Keratinocyte (primary cell): Measurements from ENCODE around the gene CFAP61. TPM values are rescaled to one million over a fixed set of nuclear protein-coding genes. Genes with fewer than 3 reads are reported as not detected.

Experiments
- DNase-seq: peaks from one replicate; pipeline ENCODE4 v3.0.0-alpha.2; 2011; ENCODE audit warnings: low read depth, missing footprints, low spot score
- FAIRE-seq: peaks from 2 replicates; lab custom pipeline; 2011; peaks lifted over from hg19 to GRCh38; lab: Jason Lieb, UNC
- H2AFZ ChIP-seq: 2 replicates; pipeline ENCODE4 v1.6.0; 2012; ENCODE audit warnings: low read length, control low read depth, inconsistent platforms; ENCODE audit not compliant: control insufficient read depth
- H3K27ac ChIP-seq: 2 replicates; pipeline ENCODE4 v1.5.1; 2011; ENCODE audit warnings: low read length; ENCODE audit not compliant: control insufficient read depth, insufficient read depth
- H3K27me3 ChIP-seq: 3 replicates; pipeline ENCODE4 v1.6.0; 2011; ENCODE audit warnings: low read length; ENCODE audit not compliant: control insufficient read depth, insufficient read depth; ENCODE audit errors: extremely low read depth
- H3K36me3 ChIP-seq, 2 experiments: 2 replicates in 1 of 2; 3 replicates in 1 of 2; pipeline ENCODE4 v1.5.1; 2011; ENCODE audit warnings: low read length in 2 of 2, mild to moderate bottlenecking in 1 of 2; ENCODE audit not compliant: control insufficient read depth in 2 of 2, insufficient read depth in 2 of 2; ENCODE audit errors: extremely low read depth in 1 of 2
- H3K4me1 ChIP-seq: 3 replicates; pipeline ENCODE4 v1.5.1; 2011; ENCODE audit warnings: low read length; ENCODE audit not compliant: control insufficient read depth, insufficient read depth; ENCODE audit errors: extremely low read depth
- H3K4me2 ChIP-seq: 3 replicates; pipeline ENCODE4 v1.6.0; 2011; ENCODE audit warnings: low read depth, low read length; ENCODE audit not compliant: control insufficient read depth, insufficient read depth; ENCODE audit errors: extremely low read depth
- H3K4me3 ChIP-seq, 3 experiments: fragments of 200-600 bp in 1 of 3; sonication (generic) in 1 of 3; 2 replicates in 2 of 3; 3 replicates in 1 of 3; pipeline ENCODE4 v1.5.1; 2011 to 2016; ENCODE audit warnings: low read length in 3 of 3, mild to moderate bottlenecking in 3 of 3, control low read depth in 2 of 3, inconsistent platforms in 1 of 3, low read depth in 1 of 3, mixed read lengths in 1 of 3, mixed run types in 1 of 3, moderate library complexity in 1 of 3; ENCODE audit not compliant: control insufficient read depth in 2 of 3, insufficient read depth in 2 of 3; ENCODE audit errors: extremely low read depth in 1 of 3
- H3K79me2 ChIP-seq: 2 replicates; pipeline ENCODE4 v1.6.0; 2012; ENCODE audit warnings: low read length; ENCODE audit not compliant: control insufficient read depth, insufficient read depth
- H3K9ac ChIP-seq: 3 replicates; pipeline ENCODE4 v1.6.0; 2011; ENCODE audit warnings: low read length; ENCODE audit not compliant: control insufficient read depth, insufficient read depth; ENCODE audit errors: extremely low read depth
- H3K9me1 ChIP-seq: 3 replicates; pipeline ENCODE4 v1.6.0; 2011; ENCODE audit warnings: low read length; ENCODE audit not compliant: control insufficient read depth, insufficient read depth; ENCODE audit errors: extremely low read depth
- H3K9me3 ChIP-seq: 2 replicates; pipeline ENCODE4 v1.5.1; 2012; ENCODE audit warnings: low read depth, low read length; ENCODE audit not compliant: control insufficient read depth
- H4K20me1 ChIP-seq: 3 replicates; pipeline ENCODE4 v1.6.0; 2011; ENCODE audit warnings: low read length; ENCODE audit not compliant: control insufficient read depth, insufficient read depth; ENCODE audit errors: extremely low read depth
- EZH2 ChIP-seq: IDR thresholded peaks from one replicate; pipeline ENCODE4 v1.6.1; 2012; ENCODE audit warnings: inconsistent platforms, mild to moderate bottlenecking, low read length, moderate library complexity
- dilution Hi-C: fragments of 300-500 bp; cut with MboI; formaldehyde crosslinking; loops from one replicate; pipeline ENCODE4 v1.7.0; 2020; ENCODE audit warnings: low sequenced_read_pairs; ENCODE audit not compliant: extremely low pct_ligation_motif_present
- polyA plus RNA-seq, 5 experiments: library from polyadenylated mRNA; depleted of rRNA in 3 of 5; stranded (reverse) in 3 of 5; stranded (forward) in 1 of 5; unstranded in 1 of 5; fragments of >200 nt; gene quantifications; 1 replicate in 1 of 5; 2 replicates in 3 of 5; 3 replicates in 1 of 5; pipeline versions ENCODE4 v1.2.1 to v1.2.3, GENCODE V29; 2011 to 2012; ENCODE audit warnings: missing spikeins in 2 of 5, low read depth in 1 of 5, low replicate concordance in 1 of 5
- TF ChIP-seq, protein P1 (sequence below), 3 experiments: IDR thresholded peaks in 1 of 3; conservative IDR thresholded peaks in 1 of 3; optimal IDR thresholded peaks in 1 of 3; 2 replicates in 2 of 3; 3 replicates in 1 of 3; pipeline versions ENCODE3 to v1.5.1; 2011; ENCODE audit warnings: low read length in 3 of 3, mild to moderate bottlenecking in 3 of 3, moderate library complexity in 2 of 3, control low read depth in 1 of 3, inconsistent platforms in 1 of 3; ENCODE audit not compliant: insufficient read depth in 2 of 3; ENCODE audit errors: extremely low read depth in 1 of 3

The CFAP61 gene
- polyA plus RNA-seq, 1 donor (not counting 4 experiments of a cell fraction or from before 2014, with no cell fraction given): 0.25 TPM

DNA sequence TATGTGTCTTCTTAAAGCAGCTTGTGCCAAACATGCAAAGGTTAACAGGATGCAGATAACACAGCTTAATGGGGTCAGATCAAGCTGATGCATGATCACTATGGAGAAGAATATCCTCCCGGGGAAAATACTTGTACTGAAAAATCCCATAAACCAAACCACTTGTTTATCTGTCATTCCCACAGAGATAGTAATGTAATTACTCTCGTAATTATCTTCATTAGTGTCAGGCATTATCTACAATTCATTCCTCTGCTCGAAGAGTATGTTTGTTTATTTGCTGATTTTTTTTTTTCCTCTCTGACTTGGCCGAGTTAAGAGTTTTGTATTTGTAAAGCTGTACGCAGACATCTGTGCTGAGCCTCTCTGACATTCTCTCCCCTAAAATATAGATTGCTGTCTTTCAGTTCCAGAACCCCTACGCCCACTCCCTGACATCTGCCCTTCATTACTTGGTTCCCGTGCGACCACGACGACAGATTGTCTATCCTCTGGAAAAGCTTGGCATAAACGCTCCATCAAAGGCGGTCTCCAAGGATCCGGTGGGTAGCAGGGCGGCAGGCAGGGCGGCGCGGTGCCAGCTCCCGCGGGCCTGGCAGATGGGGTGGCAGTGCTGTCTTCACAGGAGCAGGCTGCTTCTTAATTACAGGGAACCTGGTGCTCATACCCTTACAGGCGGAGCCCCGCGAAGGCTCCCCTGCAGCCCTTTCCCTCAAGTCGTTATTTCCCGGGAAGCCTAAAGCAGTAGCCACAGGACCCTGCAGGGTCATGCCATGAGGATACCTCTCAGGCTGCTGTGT lies 147.2 kb downstream of the CFAP61 start:
- Histone ChIP-seq H3K36me3 (no peaks in the 10 kb centered on the region), H2AFZ (no peak overlapping the region), H3K79me2 (no peaks in the 10 kb centered on the region), H3K9me1 (no peaks in the 10 kb centered on the region), H3K4me3 (no peak overlapping the region), H3K27me3 (peaks cover 4% of the 10 kb centered on the region), H3K4me1 (no peaks in the 10 kb centered on the region), H3K9me3 (no peaks in the 10 kb centered on the region), H3K4me2 (no peak overlapping the region), H3K9ac (no peak overlapping the region), H3K27ac (no peak overlapping the region), H4K20me1 (no peaks in the 10 kb centered on the region)
- dilution Hi-C loops: no loop called here
- FAIRE-seq (no peak), DNase-seq (no peak)
- no peak for TF ChIP-seq EZH2
- TF ChIP-seq, protein P1, sequence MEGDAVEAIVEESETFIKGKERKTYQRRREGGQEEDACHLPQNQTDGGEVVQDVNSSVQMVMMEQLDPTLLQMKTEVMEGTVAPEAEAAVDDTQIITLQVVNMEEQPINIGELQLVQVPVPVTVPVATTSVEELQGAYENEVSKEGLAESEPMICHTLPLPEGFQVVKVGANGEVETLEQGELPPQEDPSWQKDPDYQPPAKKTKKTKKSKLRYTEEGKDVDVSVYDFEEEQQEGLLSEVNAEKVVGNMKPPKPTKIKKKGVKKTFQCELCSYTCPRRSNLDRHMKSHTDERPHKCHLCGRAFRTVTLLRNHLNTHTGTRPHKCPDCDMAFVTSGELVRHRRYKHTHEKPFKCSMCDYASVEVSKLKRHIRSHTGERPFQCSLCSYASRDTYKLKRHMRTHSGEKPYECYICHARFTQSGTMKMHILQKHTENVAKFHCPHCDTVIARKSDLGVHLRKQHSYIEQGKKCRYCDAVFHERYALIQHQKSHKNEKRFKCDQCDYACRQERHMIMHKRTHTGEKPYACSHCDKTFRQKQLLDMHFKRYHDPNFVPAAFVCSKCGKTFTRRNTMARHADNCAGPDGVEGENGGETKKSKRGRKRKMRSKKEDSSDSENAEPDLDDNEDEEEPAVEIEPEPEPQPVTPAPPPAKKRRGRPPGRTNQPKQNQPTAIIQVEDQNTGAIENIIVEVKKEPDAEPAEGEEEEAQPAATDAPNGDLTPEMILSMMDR (optimal IDR thresholded peaks at IDR 0.05 in 1 of 3, IDR thresholded peaks at IDR 0.05 in 1 of 3, conservative IDR thresholded peaks at IDR 0.05 in 1 of 3; ENCODE audit: extremely low read depth in 1 of 3, insufficient read depth in 2 of 3, low read length in 3 of 3): no peak

DNA sequence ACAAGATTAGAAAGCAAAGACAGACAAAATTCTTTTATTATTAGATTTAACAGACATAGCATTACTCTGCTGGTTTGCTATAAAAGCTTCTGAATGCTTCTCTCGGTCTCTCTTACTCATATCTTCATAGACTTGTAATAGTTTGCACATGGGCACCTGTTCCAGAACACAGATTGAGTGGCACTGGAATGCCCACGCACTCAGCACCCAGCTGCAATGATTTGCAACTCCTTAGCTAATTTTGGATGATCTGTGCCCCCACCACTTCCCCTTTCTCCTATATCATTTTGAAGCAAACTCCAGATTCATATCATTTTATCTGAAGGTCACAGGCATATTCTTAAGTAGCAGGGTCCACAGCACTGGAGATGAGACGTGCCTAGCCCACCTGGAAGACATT lies 148.8 kb downstream of the CFAP61 start:
- DNase-seq (no peak), FAIRE-seq (no peak)
- H4K20me1 ChIP-seq: no peaks in the 10 kb centered on the region
- dilution Hi-C loops: no loop called here
- no peak overlapping the region for H3K4me3 ChIP-seq
- H3K9me1 ChIP-seq: no peaks in the 10 kb centered on the region
- H3K4me2 ChIP-seq: no peak overlapping the region
- H3K9me3 ChIP-seq: no peaks in the 10 kb centered on the region
- no peak overlapping the region for H3K9ac ChIP-seq
- H3K4me1 ChIP-seq: no peaks in the 10 kb centered on the region
- peaks cover 4% of the 10 kb centered on the region for H3K27me3 ChIP-seq
- no peaks in the 10 kb centered on the region for H3K36me3 ChIP-seq
- H3K79me2 ChIP-seq: no peaks in the 10 kb centered on the region
- TF ChIP-seq EZH2: no peak
- TF ChIP-seq, protein P1 (optimal IDR thresholded peaks at IDR 0.05 in 1 of 3, IDR thresholded peaks at IDR 0.05 in 1 of 3, conservative IDR thresholded peaks at IDR 0.05 in 1 of 3; ENCODE audit: extremely low read depth in 1 of 3, insufficient read depth in 2 of 3, low read length in 3 of 3): no peak
- H2AFZ ChIP-seq: no peak overlapping the region
- H3K27ac ChIP-seq: no peak overlapping the region
